ENCODE measurements around the gene MTCH1. TPM values are rescaled to one million over a fixed set of nuclear protein-coding genes. Genes with fewer than 3 reads are reported as not detected.

Gene MTCH1
- 175 TPM for total RNA-seq

GRCh38 chr6:36985808-36986703, at the start of gene MTCH1:
Gene MTCH1, minus strand, starts transcription at chr6:36986196. Its CDS starts 23 bp downstream, at chr6:36986173.

GRCh38 chr6:37005061-37005810, 19.2 kb upstream of the MTCH1 start, which contains the start of gene FGD2:
Gene FGD2, plus strand, starts transcription at chr6:37005655. Its CDS starts 163 bp downstream, at chr6:37005818.

GRCh38 chr6:36954262-36954931, 31.6 kb downstream of the MTCH1 start, which contains the start of gene PI16:
Gene PI16, plus strand, starts transcription at chr6:36954738. Its CDS starts 23 bp downstream, at chr6:36954761.

Other genes starting within 250 kb of the MTCH1 start
- gene CPNE5, start 146.8 kb downstream of the MTCH1 start, total RNA-seq = 10.8 TPM
- 34.3 TPM for gene PPIL1, start 111.4 kb downstream of the MTCH1 start, total RNA-seq
- 42.4 TPM for gene C6orf89, start 100.2 kb downstream of the MTCH1 start, total RNA-seq
- gene PI16, start 31.5 kb downstream of the MTCH1 start, total RNA-seq = 154 TPM
- gene FGD2, start 19.5 kb upstream of the MTCH1 start, total RNA-seq = 13.2 TPM
- 27.2 TPM for gene PIM1, start 184.0 kb upstream of the MTCH1 start, total RNA-seq

All from camera-type eye (tissue), 1 donor.